ENCODE measurements around the gene GRID2. TPM values are rescaled to one million over a fixed set of nuclear protein-coding genes. Genes with fewer than 3 reads are reported as not detected.

The GRID2 gene
- total RNA-seq, 2 donors from 2014 or later: 0.28 TPM; not detected in 1

DNA sequence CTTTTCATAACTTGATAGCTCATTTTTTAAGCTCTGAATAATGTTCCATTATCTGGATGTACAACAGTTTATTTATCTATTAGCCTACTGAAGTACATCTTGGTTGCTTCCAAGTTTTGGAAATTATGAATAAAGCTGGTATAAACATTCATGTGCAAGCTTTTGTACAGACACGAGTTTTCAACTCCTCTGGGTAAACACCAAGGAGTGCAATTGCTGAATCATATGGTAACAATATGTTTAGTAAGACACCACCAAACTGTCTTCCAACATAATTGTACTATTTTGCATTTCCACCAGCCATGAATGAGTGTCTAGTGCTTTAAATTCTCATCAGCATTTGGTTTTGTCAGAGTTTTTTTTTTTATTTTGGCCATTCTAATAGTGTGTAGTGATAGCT is 1258.1 kb downstream of the GRID2 start:
- no peaks in the 10 kb centered on the region for H3K36me3 ChIP-seq
- H3K4me3 ChIP-seq: no peak overlapping the region
- H3K27me3 ChIP-seq (replicated peaks; ENCODE audit: insufficient read depth): no peaks in the 10 kb centered on the region
- ATAC-seq (ENCODE audit: insufficient number of reproducible peaks, low FRiP score, low read depth) (no peak), DNase-seq (ENCODE audit: low spot score) (no peak)
- TF ChIP-seq, protein P1, sequence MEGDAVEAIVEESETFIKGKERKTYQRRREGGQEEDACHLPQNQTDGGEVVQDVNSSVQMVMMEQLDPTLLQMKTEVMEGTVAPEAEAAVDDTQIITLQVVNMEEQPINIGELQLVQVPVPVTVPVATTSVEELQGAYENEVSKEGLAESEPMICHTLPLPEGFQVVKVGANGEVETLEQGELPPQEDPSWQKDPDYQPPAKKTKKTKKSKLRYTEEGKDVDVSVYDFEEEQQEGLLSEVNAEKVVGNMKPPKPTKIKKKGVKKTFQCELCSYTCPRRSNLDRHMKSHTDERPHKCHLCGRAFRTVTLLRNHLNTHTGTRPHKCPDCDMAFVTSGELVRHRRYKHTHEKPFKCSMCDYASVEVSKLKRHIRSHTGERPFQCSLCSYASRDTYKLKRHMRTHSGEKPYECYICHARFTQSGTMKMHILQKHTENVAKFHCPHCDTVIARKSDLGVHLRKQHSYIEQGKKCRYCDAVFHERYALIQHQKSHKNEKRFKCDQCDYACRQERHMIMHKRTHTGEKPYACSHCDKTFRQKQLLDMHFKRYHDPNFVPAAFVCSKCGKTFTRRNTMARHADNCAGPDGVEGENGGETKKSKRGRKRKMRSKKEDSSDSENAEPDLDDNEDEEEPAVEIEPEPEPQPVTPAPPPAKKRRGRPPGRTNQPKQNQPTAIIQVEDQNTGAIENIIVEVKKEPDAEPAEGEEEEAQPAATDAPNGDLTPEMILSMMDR (IDR thresholded peaks at IDR 0.05): no peak
- H3K27ac ChIP-seq: no peak overlapping the region
- no peaks in the 10 kb centered on the region for H3K9me3 ChIP-seq
- no peaks in the 10 kb centered on the region for H3K4me1 ChIP-seq (ENCODE audit: control insufficient read depth in 1 of 2, low read depth in 2 of 2)

DNA sequence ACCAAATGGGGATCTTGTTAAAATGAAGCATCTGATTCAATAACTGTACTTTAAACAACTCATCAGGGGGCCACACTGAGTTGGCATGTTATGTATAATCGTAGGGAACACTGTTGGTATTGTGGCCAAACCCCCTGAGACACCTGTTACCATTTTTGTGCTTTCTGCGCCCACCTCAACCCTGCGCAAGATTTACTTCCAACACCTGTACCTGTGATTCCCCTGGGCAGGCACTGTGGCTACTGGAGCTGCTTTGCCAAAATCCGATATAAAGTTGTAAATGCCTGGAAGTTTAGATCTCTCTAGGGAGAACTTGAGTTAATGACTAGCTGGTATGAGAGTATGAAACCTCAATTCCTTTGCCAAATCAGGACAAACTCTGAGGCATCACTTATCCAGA is 1265.0 kb downstream of the GRID2 start:
- DNase-seq (ENCODE audit: low spot score): no peak
- TF ChIP-seq, protein P1 (IDR thresholded peaks at IDR 0.05): no peak
- ATAC-seq (ENCODE audit: insufficient number of reproducible peaks, low FRiP score, low read depth): no peak
- Histone ChIP-seq H3K4me1 (ENCODE audit: control insufficient read depth in 1 of 2, low read depth in 2 of 2) (no peaks in the 10 kb centered on the region), H3K27ac (no peak overlapping the region), H3K4me3 (no peak overlapping the region), H3K36me3 (no peaks in the 10 kb centered on the region), H3K9me3 (no peaks in the 10 kb centered on the region), H3K27me3 (replicated peaks; ENCODE audit: insufficient read depth) (no peaks in the 10 kb centered on the region)

DNA sequence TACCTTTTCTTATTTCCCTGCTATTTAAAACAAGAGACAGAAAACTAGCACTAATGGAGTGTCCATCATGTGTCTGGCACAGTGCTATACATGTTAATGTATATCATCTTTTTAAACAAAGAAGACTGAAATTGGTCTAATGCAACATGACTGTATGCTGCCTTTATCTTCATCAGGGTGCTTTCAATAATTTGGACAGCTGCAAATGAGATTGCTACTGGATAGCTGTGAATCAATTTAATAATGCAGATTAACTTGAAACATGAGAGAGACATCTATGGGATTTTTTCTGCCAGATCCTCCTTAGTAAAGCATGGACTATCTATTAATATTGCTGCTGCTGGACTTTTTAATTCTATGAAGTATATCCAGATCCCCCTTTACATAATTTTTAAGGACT is 1269.5 kb downstream of the GRID2 start:
- H3K4me1 ChIP-seq (ENCODE audit: control insufficient read depth in 1 of 2, low read depth in 2 of 2): no peaks in the 10 kb centered on the region
- no peak for ATAC-seq (ENCODE audit: insufficient number of reproducible peaks, low FRiP score, low read depth)
- TF ChIP-seq, protein P1 (IDR thresholded peaks at IDR 0.05): no peak

DNA sequence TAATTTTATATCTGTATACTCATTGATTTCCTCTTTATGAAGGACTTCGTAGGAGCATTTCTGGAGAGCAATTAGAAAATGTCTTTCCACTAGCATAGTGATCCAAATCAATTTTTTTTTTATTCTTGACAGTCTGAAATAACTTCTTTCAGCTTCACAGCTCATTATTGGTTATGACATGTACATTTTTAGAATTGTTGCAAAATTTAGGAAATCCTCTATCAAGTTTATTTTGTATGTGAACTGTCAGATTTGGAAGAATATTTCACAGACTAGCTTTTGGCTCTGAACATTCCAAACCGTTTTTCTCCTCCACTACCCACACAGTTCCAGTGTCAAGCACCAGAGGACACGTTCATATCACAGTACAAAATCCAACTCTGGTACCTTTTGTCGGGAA is 1275.2 kb downstream of the GRID2 start:
- no peak overlapping the region for H3K27ac ChIP-seq
- no peak for ATAC-seq (ENCODE audit: insufficient number of reproducible peaks, low FRiP score, low read depth)
- no peaks in the 10 kb centered on the region for H3K27me3 ChIP-seq (replicated peaks; ENCODE audit: insufficient read depth)
- H3K4me3 ChIP-seq: no peak overlapping the region
- TF ChIP-seq, protein P1 (IDR thresholded peaks at IDR 0.05): no peak
- no peak for DNase-seq (ENCODE audit: low spot score)
- H3K4me1 ChIP-seq (ENCODE audit: control insufficient read depth in 1 of 2, low read depth in 2 of 2): no peaks in the 10 kb centered on the region
- no peaks in the 10 kb centered on the region for H3K9me3 ChIP-seq
- H3K36me3 ChIP-seq: no peaks in the 10 kb centered on the region

More for the DNA sequence above, 1269.5 kb downstream of the GRID2 start:
- Histone ChIP-seq H3K4me3 (no peak overlapping the region), H3K36me3 (no peaks in the 10 kb centered on the region), H3K9me3 (no peaks in the 10 kb centered on the region), H3K27ac (no peak overlapping the region), H3K27me3 (replicated peaks; ENCODE audit: insufficient read depth) (no peaks in the 10 kb centered on the region)
- no peak for DNase-seq (ENCODE audit: low spot score)

DNA sequence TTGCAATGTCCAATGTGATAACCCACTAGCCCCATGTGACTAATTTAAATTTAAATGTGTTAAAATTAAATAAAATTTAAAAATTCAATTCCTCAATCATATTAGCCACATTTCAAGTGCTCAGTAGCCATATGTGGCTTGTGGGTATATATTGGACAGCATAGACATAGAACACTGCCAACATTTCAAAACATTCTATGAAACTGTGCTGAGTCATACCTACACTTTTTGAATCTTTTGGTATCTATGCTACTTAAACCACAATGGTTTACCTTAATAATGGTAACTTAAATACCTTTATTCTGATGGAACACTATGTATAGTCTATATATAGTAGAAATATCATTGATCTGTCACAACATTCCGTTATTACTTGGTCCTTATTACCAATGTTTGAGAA is 1301.4 kb downstream of the GRID2 start:
- no peaks in the 10 kb centered on the region for H3K36me3 ChIP-seq
- no peak for ATAC-seq (ENCODE audit: insufficient number of reproducible peaks, low FRiP score, low read depth)
- no peak overlapping the region for H3K4me3 ChIP-seq

More for the DNA sequence above, 1301.4 kb downstream of the GRID2 start:
- TF ChIP-seq, protein P1 (IDR thresholded peaks at IDR 0.05): no peak
- DNase-seq (ENCODE audit: low spot score): no peak
- H3K4me1 ChIP-seq (ENCODE audit: control insufficient read depth in 1 of 2, low read depth in 2 of 2): no peaks in the 10 kb centered on the region
- no peak overlapping the region for H3K27ac ChIP-seq
- H3K9me3 ChIP-seq: no peaks in the 10 kb centered on the region
- no peaks in the 10 kb centered on the region for H3K27me3 ChIP-seq (replicated peaks; ENCODE audit: insufficient read depth)

Measured in thoracic aorta (tissue), 2 donors.